Measurements from ENCODE around the gene C1QTNF8. TPM values are rescaled to one million over a fixed set of nuclear protein-coding genes. Genes with fewer than 3 reads are reported as not detected.
A peak's percentile ranks its signal among the peaks of the same experiment; 100 is the strongest.

C1QTNF8 gene
- total and polyA plus RNA-seq, 2 of the 8 experiments (the other 6 are each of a cell fraction or from before 2014, with no cell fraction given), result not detected

- H2BK20ac ChIP-seq (ENCODE audit: low read length), result no peak overlapping the region
- H4K8ac ChIP-seq (ENCODE audit: extremely low read depth, insufficient read depth, low read length), result peak overlapping the region; percentile 51; the same call in 1 of the 2 replicates
- CTCF ChIA-PET (ENCODE audit: partially characterized antibody), result interaction anchor here (1.0 to 2.6 kb wide), 11 partner anchors 9 to 86 kb away, joined by 3 to 8 read pairs (median 4); no protein-coding TSS in a partner anchor
- H3K27me3 ChIP-seq (replicated peaks in 1 of 4; ENCODE audit: control insufficient read depth in 3 of 4, extremely low read depth in 1 of 4, insufficient read depth in 3 of 4, low read length in 3 of 4), result peaks cover 2 to 16% (median 12%) of the 10 kb centered on the region in 4 experiments; a peak in 6 of 7 replicates
- FAIRE-seq (no peak), DNase-seq (ENCODE audit: low read depth in 1 of 2, low spot score in 2 of 2) (no peak)
- no peak overlapping the region for H2BK120ac ChIP-seq (replicated peaks; ENCODE audit: low read depth, low read length)
- no peak overlapping the region for H3K56ac ChIP-seq (replicated peaks; ENCODE audit: insufficient read length, low read depth, low read length)
- no peak overlapping the region for H3K4ac ChIP-seq (replicated peaks; ENCODE audit: insufficient read length, low read depth, low read length)
- H3K23ac ChIP-seq (ENCODE audit: insufficient read length), result no peak overlapping the region
- no peaks in the 10 kb centered on the region for H3K36me3 ChIP-seq (ENCODE audit: control insufficient read depth in 2 of 4, insufficient read depth in 4 of 4, low read length in 3 of 4)
- no peak overlapping the region for H4K91ac ChIP-seq (replicated peaks; ENCODE audit: insufficient read length, low read length)
- peaks cover 0 to 5% of the 10 kb centered on the region in 2 experiments for H4K20me1 ChIP-seq (replicated peaks in 1 of 2; ENCODE audit: control insufficient read depth in 1 of 2, insufficient read depth in 2 of 2, low read length in 2 of 2)
- POLR2A ChIA-PET (ENCODE audit: partially characterized antibody), result no interaction called here
- peaks cover 7% of the 10 kb centered on the region; the same call in 1 of the 2 replicates for H3K23me2 ChIP-seq (ENCODE audit: low read depth, low read length)
- no peak overlapping the region for H3K18ac ChIP-seq (ENCODE audit: extremely low read depth, low read length)
- no peaks in the 10 kb centered on the region for H3K9me3 ChIP-seq (ENCODE audit: insufficient read depth in 2 of 2, low read depth in 1 of 2, low read length in 1 of 2)
- peaks cover 0 to 22% (median 16%) of the 10 kb centered on the region in 4 experiments; a peak in 6 of 7 replicates for H3K4me1 ChIP-seq (replicated peaks in 1 of 4; ENCODE audit: control insufficient read depth in 3 of 4, insufficient read depth in 4 of 4, low read length in 3 of 4)
- H3K4me2 ChIP-seq (ENCODE audit: insufficient read depth in 1 of 2, low read depth in 2 of 2, low read length in 2 of 2), result no peak overlapping the region
- no peak overlapping the region for H4K5ac ChIP-seq (ENCODE audit: insufficient read length, low read depth, low read length)
- WGBS, 2 experiments (ENCODE audit: extremely low coverage in 1 of 2, insufficient coverage in 1 of 2, insufficient read length in 1 of 2, insufficient replicate concordance in 2 of 2, low coverage in 1 of 2, low lambda C conversion rate in 2 of 2, missing lambda C conversion rate in 1 of 2), result 88% methylated on average over 10 of the region's 11 CpGs; no CpG with 5 or more reads in 1 of the 2 experiments
- H2AK5ac ChIP-seq (ENCODE audit: low read depth, low read length), result no peak overlapping the region
- no peak overlapping the region for H3K14ac ChIP-seq (ENCODE audit: insufficient read length)
- no peaks in the 10 kb centered on the region for H3K79me1 ChIP-seq (ENCODE audit: low read depth, low read length)
- H2AFZ ChIP-seq (ENCODE audit: low read length), result no peak overlapping the region
- H3K79me2 ChIP-seq (ENCODE audit: control insufficient read depth in 1 of 2, insufficient read depth in 2 of 2, low read length in 2 of 2), result no peaks in the 10 kb centered on the region
- no peak overlapping the region for H2BK12ac ChIP-seq (ENCODE audit: low read depth, low read length)
- 0 out of 2 replicates have a peak overlapping the region, but pooled peaks have one; percentile 72 for H2BK15ac ChIP-seq (ENCODE audit: low read length)
- no peak overlapping the region for H3K27ac ChIP-seq (ENCODE audit: low read depth, low read length)
- H3K4me3 ChIP-seq (ENCODE audit: extremely low read depth in 1 of 4, insufficient read depth in 2 of 4, low read depth in 3 of 4, low read length in 4 of 4), result no peak overlapping the region
- no peak overlapping the region for H2BK5ac ChIP-seq (ENCODE audit: low read depth, low read length)
- no peak overlapping the region for H3K9ac ChIP-seq (replicated peaks in 1 of 4; ENCODE audit: extremely low read depth in 1 of 4, low read depth in 3 of 4, low read length in 3 of 4)
- TF ChIP-seq MAFK (IDR thresholded peaks at IDR 0.05; ENCODE audit: low read depth, low read length) (no peak), SP2 (IDR thresholded peaks at IDR 0.05; ENCODE audit: low read length) (no peak), GABPA (IDR thresholded peaks at IDR 0.05; ENCODE audit: borderline replicate concordance, insufficient read depth, low read length) (no peak), E2F6 (IDR thresholded peaks at IDR 0.05) (no peak), KDM4A (IDR thresholded peaks at IDR 0.05; ENCODE audit: low read depth, low read length, severe bottlenecking) (no peak), NANOG (IDR thresholded peaks at IDR 0.05; ENCODE audit: insufficient read depth, low read depth, low read length, poor library complexity, severe bottlenecking) (no peak), SAP30 (IDR thresholded peaks at IDR 0.05; ENCODE audit: insufficient read depth, insufficient replicate concordance, low read length) (no peak), SUZ12 (IDR thresholded peaks at IDR 0.05; ENCODE audit: low read length) (no peak), CHD1 (IDR thresholded peaks at IDR 0.05; ENCODE audit: low read depth, low read length) (no peak), RBBP5 (IDR thresholded peaks at IDR 0.05; ENCODE audit: borderline replicate concordance, low read depth, low read length) (no peak), KDM1A (IDR thresholded peaks at IDR 0.05; ENCODE audit: borderline replicate concordance, low read length) (no peak), JUN (IDR thresholded peaks at IDR 0.05; ENCODE audit: low read depth, low read length) (no peak)
- TF ChIP-seq, protein P1, sequence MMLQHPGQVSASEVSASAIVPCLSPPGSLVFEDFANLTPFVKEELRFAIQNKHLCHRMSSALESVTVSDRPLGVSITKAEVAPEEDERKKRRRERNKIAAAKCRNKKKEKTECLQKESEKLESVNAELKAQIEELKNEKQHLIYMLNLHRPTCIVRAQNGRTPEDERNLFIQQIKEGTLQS (IDR thresholded peaks at IDR 0.05; ENCODE audit: insufficient read depth, low read depth, low read length), result no peak
Observed at GRCh38 chr16:1074379-1074649, 21.7 kb downstream of the C1QTNF8 start.

Measured in H1 (cell line).